GM19238 (cell line): ENCODE data around the gene PAFAH2.
A peak's percentile ranks its signal among the peaks of the same experiment; 100 is the strongest.
"Not testable (repeated sequence)": the region's sequence is repeated elsewhere in the genome, so short reads cannot be mapped to it uniquely, and the experiment has no call there.

Source experiments
- DNase-seq: peaks from one replicate; pipeline ENCODE4 v3.0.0; 2011; ENCODE audit warnings: low spot score; ENCODE audit not compliant: insufficient read length

PAFAH2 gene

GRCh38 chr1:25986773-25987172 is 11.1 kb downstream of the PAFAH2 start:
- DNase-seq = not testable (repeated sequence)

- DNase-seq = no peak
Measured at GRCh38 chr1:25985670-25986069, 12.2 kb downstream of the PAFAH2 start.

GRCh38 chr1:25985171-25985570 is 12.7 kb downstream of the PAFAH2 start:
- DNase-seq = no peak

- no peak for DNase-seq
Measured at GRCh38 chr1:25979210-25979609, 18.7 kb downstream of the PAFAH2 start.

GRCh38 chr1:25978403-25978802 is 19.5 kb downstream of the PAFAH2 start:
- DNase-seq = no peak

GRCh38 chr1:25977801-25978200 is 20.1 kb downstream of the PAFAH2 start:
- no peak for DNase-seq

GRCh38 chr1:25973610-25974321 is 24.1 kb downstream of the PAFAH2 start:
- DNase-seq = no peak

GRCh38 chr1:25971811-25972180 is 26.1 kb downstream of the PAFAH2 start:
- DNase-seq = no peak

GRCh38 chr1:25971066-25971810 is 26.6 kb downstream of the PAFAH2 start:
- peak; percentile 32 for DNase-seq

GRCh38 chr1:25967308-25967707 is 30.6 kb downstream of the PAFAH2 start:
- no peak for DNase-seq

GRCh38 chr1:25959611-25960010 is 38.3 kb downstream of the PAFAH2 start:
- no peak for DNase-seq

- DNase-seq = no peak
Measured at GRCh38 chr1:25958465-25958864, 39.4 kb downstream of the PAFAH2 start.

- DNase-seq = no peak
Measured at GRCh38 chr1:25955553-25955952, 42.3 kb downstream of the PAFAH2 start.

GRCh38 chr1:25954282-25954938 is 43.5 kb downstream of the PAFAH2 start:
- no peak for DNase-seq

GRCh38 chr1:25952841-25953401 is 44.9 kb downstream of the PAFAH2 start:
- no peak for DNase-seq

- DNase-seq = no peak
Measured at GRCh38 chr1:25948641-25949040, 49.2 kb downstream of the PAFAH2 start.

- no peak for DNase-seq
Measured at GRCh38 chr1:25947027-25947426, 50.8 kb downstream of the PAFAH2 start.

- DNase-seq = no peak
Measured at GRCh38 chr1:25945761-25946160, 52.1 kb downstream of the PAFAH2 start.

- DNase-seq = no peak
Measured at GRCh38 chr1:25944986-25945385, 52.9 kb downstream of the PAFAH2 start.

- DNase-seq = not testable (repeated sequence)
Measured at GRCh38 chr1:25943511-25943910, 54.4 kb downstream of the PAFAH2 start.

GRCh38 chr1:25936947-25937346 is 60.9 kb downstream of the PAFAH2 start:
- no peak for DNase-seq
